H1 (cell line): Measurements from ENCODE around the gene DRD1. TPM values are rescaled to one million over a fixed set of nuclear protein-coding genes. Genes with fewer than 3 reads are reported as not detected.

Experiments
- CBX5 ChIP-seq: fragments of 300-800, 300-1000 bp; sonication (generic); IDR thresholded peaks from 2 replicates; pipeline ENCODE4 v1.7.1; 2016; ENCODE audit warnings: antibody characterized with exemption, low read length, low read depth
- CEBPB ChIP-seq: IDR thresholded peaks from 2 replicates; pipeline ENCODE4 v1.6.1; 2012; ENCODE audit warnings: low read depth, low read length
- CHD1 ChIP-seq: IDR thresholded peaks from 2 replicates; pipeline ENCODE4 v1.6.1; 2012; ENCODE audit warnings: low read depth, low read length, improper control_type of control experiment
- GTF2F1 ChIP-seq: IDR thresholded peaks from 2 replicates; pipeline ENCODE4 v1.6.1; 2012; ENCODE audit warnings: low read depth, low read length, improper control_type of control experiment, borderline replicate concordance
- HDAC6 ChIP-seq: IDR thresholded peaks from one replicate; pipeline ENCODE4 v1.7.1; 2012; ENCODE audit warnings: low read depth, mild to moderate bottlenecking, inconsistent platforms, low read length, moderate library complexity
- KDM4A ChIP-seq: IDR thresholded peaks from one replicate; pipeline ENCODE4 v1.7.1; 2012; ENCODE audit warnings: low read depth, mild to moderate bottlenecking, moderate library complexity, low read length, inconsistent platforms; ENCODE audit not compliant: severe bottlenecking
- PHF8 ChIP-seq: fragments of 200-600 bp; sonication (generic); conservative IDR thresholded peaks from 2 replicates; pipeline ENCODE4 v1.7.1; 2012; ENCODE audit warnings: low read depth, mild to moderate bottlenecking, inconsistent platforms, low read length, moderate library complexity
- POU5F1 ChIP-seq: IDR thresholded peaks from 2 replicates; pipeline ENCODE4 v1.6.1; 2011; ENCODE audit warnings: low read depth, mild to moderate bottlenecking, low read length, moderate library complexity
- SIN3A ChIP-seq, 2 experiments: IDR thresholded peaks in 1 of 2; conservative IDR thresholded peaks in 1 of 2; 2 replicates each; pipeline ENCODE4 v1.6.1; 2011 to 2012; ENCODE audit warnings: low read length in 2 of 2, improper control_type of control experiment in 1 of 2, low read depth in 1 of 2, mild to moderate bottlenecking in 1 of 2
- polyA plus RNA-seq, 7 experiments: library from polyadenylated mRNA; depleted of rRNA in 3 of 7; stranded (reverse) in 5 of 7; unstranded in 2 of 7; fragments of >200 nt in 5 of 7; fragments of 200-250 nt in 2 of 7; gene quantifications; 1 replicate in 5 of 7; 2 replicates in 1 of 7; 4 replicates in 1 of 7; pipeline versions ENCODE4 v1.2.1 to v1.2.3, GENCODE V29; 2011 to 2013; ENCODE audit warnings: missing spikeins in 2 of 7, mixed read lengths in 2 of 7
- total RNA-seq: library from RNA; stranded (reverse); fragmentation: NEBNext Ultra II Directional; extraction: Animal tissue kit (Norgen Biotek cat#: 25700); gene quantifications from 2 replicates; pipeline ENCODE4 v1.2.1, GENCODE V29; 2021
- TF ChIP-seq, protein P1 (sequence below): fragments of 300-600 bp; sonication (generic); IDR thresholded peaks from 2 replicates; pipeline ENCODE4 v1.7.1; 2012; ENCODE audit warnings: low read length, moderate library complexity, mild to moderate bottlenecking, inconsistent platforms; ENCODE audit not compliant: insufficient replicate concordance

DRD1 gene
- total and polyA plus RNA-seq, 2 of the 8 experiments (the other 6 are each of a cell fraction or from before 2014, with no cell fraction given), result 0.03 to 0.19 TPM

DNA sequence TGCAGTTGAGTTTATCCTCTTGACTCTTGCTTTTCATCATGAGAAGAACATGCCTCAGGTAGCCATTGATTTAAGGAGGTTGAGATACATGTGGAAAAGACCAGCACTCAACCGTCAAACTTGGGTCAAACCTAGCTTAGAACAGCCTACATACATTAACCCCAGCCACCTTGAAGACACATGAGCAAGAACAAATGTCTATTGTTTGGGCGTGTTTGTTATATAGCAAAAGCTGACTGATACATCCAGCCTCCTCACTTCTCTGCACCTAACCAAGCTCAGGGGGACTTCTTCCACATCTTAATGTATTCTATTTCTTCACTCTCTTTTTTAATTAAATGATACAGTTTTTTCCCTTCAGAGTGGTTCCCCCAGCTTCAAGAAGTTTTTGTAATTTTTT, 28.7 kb downstream of the DRD1 start (continued):
- TF ChIP-seq, protein P1, sequence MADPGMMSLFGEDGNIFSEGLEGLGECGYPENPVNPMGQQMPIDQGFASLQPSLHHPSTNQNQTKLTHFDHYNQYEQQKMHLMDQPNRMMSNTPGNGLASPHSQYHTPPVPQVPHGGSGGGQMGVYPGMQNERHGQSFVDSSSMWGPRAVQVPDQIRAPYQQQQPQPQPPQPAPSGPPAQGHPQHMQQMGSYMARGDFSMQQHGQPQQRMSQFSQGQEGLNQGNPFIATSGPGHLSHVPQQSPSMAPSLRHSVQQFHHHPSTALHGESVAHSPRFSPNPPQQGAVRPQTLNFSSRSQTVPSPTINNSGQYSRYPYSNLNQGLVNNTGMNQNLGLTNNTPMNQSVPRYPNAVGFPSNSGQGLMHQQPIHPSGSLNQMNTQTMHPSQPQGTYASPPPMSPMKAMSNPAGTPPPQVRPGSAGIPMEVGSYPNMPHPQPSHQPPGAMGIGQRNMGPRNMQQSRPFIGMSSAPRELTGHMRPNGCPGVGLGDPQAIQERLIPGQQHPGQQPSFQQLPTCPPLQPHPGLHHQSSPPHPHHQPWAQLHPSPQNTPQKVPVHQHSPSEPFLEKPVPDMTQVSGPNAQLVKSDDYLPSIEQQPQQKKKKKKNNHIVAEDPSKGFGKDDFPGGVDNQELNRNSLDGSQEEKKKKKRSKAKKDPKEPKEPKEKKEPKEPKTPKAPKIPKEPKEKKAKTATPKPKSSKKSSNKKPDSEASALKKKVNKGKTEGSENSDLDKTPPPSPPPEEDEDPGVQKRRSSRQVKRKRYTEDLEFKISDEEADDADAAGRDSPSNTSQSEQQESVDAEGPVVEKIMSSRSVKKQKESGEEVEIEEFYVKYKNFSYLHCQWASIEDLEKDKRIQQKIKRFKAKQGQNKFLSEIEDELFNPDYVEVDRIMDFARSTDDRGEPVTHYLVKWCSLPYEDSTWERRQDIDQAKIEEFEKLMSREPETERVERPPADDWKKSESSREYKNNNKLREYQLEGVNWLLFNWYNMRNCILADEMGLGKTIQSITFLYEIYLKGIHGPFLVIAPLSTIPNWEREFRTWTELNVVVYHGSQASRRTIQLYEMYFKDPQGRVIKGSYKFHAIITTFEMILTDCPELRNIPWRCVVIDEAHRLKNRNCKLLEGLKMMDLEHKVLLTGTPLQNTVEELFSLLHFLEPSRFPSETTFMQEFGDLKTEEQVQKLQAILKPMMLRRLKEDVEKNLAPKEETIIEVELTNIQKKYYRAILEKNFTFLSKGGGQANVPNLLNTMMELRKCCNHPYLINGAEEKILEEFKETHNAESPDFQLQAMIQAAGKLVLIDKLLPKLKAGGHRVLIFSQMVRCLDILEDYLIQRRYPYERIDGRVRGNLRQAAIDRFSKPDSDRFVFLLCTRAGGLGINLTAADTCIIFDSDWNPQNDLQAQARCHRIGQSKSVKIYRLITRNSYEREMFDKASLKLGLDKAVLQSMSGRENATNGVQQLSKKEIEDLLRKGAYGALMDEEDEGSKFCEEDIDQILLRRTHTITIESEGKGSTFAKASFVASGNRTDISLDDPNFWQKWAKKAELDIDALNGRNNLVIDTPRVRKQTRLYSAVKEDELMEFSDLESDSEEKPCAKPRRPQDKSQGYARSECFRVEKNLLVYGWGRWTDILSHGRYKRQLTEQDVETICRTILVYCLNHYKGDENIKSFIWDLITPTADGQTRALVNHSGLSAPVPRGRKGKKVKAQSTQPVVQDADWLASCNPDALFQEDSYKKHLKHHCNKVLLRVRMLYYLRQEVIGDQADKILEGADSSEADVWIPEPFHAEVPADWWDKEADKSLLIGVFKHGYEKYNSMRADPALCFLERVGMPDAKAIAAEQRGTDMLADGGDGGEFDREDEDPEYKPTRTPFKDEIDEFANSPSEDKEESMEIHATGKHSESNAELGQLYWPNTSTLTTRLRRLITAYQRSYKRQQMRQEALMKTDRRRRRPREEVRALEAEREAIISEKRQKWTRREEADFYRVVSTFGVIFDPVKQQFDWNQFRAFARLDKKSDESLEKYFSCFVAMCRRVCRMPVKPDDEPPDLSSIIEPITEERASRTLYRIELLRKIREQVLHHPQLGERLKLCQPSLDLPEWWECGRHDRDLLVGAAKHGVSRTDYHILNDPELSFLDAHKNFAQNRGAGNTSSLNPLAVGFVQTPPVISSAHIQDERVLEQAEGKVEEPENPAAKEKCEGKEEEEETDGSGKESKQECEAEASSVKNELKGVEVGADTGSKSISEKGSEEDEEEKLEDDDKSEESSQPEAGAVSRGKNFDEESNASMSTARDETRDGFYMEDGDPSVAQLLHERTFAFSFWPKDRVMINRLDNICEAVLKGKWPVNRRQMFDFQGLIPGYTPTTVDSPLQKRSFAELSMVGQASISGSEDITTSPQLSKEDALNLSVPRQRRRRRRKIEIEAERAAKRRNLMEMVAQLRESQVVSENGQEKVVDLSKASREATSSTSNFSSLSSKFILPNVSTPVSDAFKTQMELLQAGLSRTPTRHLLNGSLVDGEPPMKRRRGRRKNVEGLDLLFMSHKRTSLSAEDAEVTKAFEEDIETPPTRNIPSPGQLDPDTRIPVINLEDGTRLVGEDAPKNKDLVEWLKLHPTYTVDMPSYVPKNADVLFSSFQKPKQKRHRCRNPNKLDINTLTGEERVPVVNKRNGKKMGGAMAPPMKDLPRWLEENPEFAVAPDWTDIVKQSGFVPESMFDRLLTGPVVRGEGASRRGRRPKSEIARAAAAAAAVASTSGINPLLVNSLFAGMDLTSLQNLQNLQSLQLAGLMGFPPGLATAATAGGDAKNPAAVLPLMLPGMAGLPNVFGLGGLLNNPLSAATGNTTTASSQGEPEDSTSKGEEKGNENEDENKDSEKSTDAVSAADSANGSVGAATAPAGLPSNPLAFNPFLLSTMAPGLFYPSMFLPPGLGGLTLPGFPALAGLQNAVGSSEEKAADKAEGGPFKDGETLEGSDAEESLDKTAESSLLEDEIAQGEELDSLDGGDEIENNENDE, result no peak
- TF ChIP-seq PHF8, result no peak
- TF ChIP-seq CEBPB, result no peak
- no peak for TF ChIP-seq CBX5
- TF ChIP-seq HDAC6, result no peak
- no peak for TF ChIP-seq KDM4A
- TF ChIP-seq SIN3A (conservative IDR thresholded peaks at IDR 0.05 in 1 of 2, IDR thresholded peaks at IDR 0.05 in 1 of 2; ENCODE audit: low read depth in 1 of 2, low read length in 2 of 2), result no peak
- TF ChIP-seq POU5F1, result no peak
- no peak for TF ChIP-seq GTF2F1
- TF ChIP-seq CHD1, result no peak
- TF ChIP-seq, all 59 proteins: peak for 0
